Activated CD8-positive, alpha-beta memory T cell treated with anti-CD3 and anti-CD28 coated beads, Interleukin-2, amount 10 ng/mL, durations not matched to agents 7 days and 5 days (primary cell): ENCODE measurements around the gene RRP1B. TPM values are rescaled to one million over a fixed set of nuclear protein-coding genes. Genes with fewer than 3 reads are reported as not detected.
"Not testable (repeated sequence)": the region's sequence is repeated elsewhere in the genome, so short reads cannot be mapped to it uniquely, and the experiment has no call there.

Source experiments
- ATAC-seq: fragments of 150-1000 bp; cut with Tn5 transposase; one replicate; pipeline ENCODE4 v1.10.0; 2021; ENCODE audit warnings: moderate library complexity
- CTCF ChIA-PET: fragments of 350-600 bp; sonication (Branson Sonifier 250); formaldehyde crosslinking; loops from one replicate; lab custom pipeline; 2021; ENCODE audit warnings: antibody characterized with exemption; lab: Charles Lee
- DNase-seq: peaks from one replicate; pipeline ENCODE4 v3.0.0-alpha.2; 2020
- H3K27ac Mint-ChIP-seq: one replicate; pipeline ENCODE4 v1.8.0; 2021; ENCODE audit warnings: mild to moderate bottlenecking, mixed read lengths
- H3K27me3 Mint-ChIP-seq: one replicate; pipeline ENCODE4 v1.8.0; 2021; ENCODE audit warnings: mixed read lengths
- H3K36me3 Mint-ChIP-seq: one replicate; pipeline ENCODE4 v1.8.0; 2021; ENCODE audit warnings: mild to moderate bottlenecking, mixed read lengths
- H3K4me1 Mint-ChIP-seq: one replicate; pipeline ENCODE4 v1.8.0; 2021; ENCODE audit warnings: mixed read lengths
- H3K4me3 Mint-ChIP-seq: one replicate; pipeline ENCODE4 v1.8.0; 2021; ENCODE audit warnings: mild to moderate bottlenecking, moderate library complexity, mixed read lengths
- H3K9me3 Mint-ChIP-seq: one replicate; pipeline ENCODE4 v1.8.0; 2022; ENCODE audit warnings: low read depth, mixed read lengths
- total RNA-seq, 2 experiments: library from RNA; stranded (reverse); gene quantifications; one replicate each; pipeline ENCODE4 v1.2.3, GENCODE V29; 2021

RRP1B gene
- total RNA-seq, 2 experiments from 2014 or later, result 49.1 to 50.4 TPM

GRCh38 chr21:43699933-43700599, 40.7 kb downstream of the RRP1B start:
- DNase-seq, result no peak
- Mint-ChIP-seq H3K36me3 (peaks cover 7% of the 10 kb centered on the region), H3K27me3 (peaks cover 2% of the 10 kb centered on the region), H3K4me3 (no peak overlapping the region), H3K9me3 (no peaks in the 10 kb centered on the region), H3K4me1 (peaks cover 29% of the 10 kb centered on the region), H3K27ac (no peak overlapping the region)
- ATAC-seq, result no peak
- CTCF ChIA-PET, result interaction anchor here (1.5 kb wide), 1 partner anchor 25 kb away, joined by 4 read pairs; no protein-coding TSS in a partner anchor

GRCh38 chr21:43701936-43702784, 42.8 kb downstream of the RRP1B start:
- H3K27me3 Mint-ChIP-seq, result peaks cover 2% of the 10 kb centered on the region
- no peaks in the 10 kb centered on the region for H3K36me3 Mint-ChIP-seq
- H3K9me3 Mint-ChIP-seq, result no peaks in the 10 kb centered on the region
- ATAC-seq, result no peak
- no peak overlapping the region for H3K27ac Mint-ChIP-seq
- CTCF ChIA-PET, result no interaction called here
- H3K4me1 Mint-ChIP-seq, result peaks cover 35% of the 10 kb centered on the region
- no peak overlapping the region for H3K4me3 Mint-ChIP-seq
- no peak for DNase-seq

- peaks cover 38% of the 10 kb centered on the region for H3K4me1 Mint-ChIP-seq
- H3K4me3 Mint-ChIP-seq, result peak overlapping the region; percentile 38
- ATAC-seq (no peak), DNase-seq (no peak)
- H3K36me3 Mint-ChIP-seq, result no peaks in the 10 kb centered on the region
- H3K27ac Mint-ChIP-seq, result no peak overlapping the region
- peaks cover 2% of the 10 kb centered on the region for H3K27me3 Mint-ChIP-seq
- CTCF ChIA-PET, result interaction anchor here (1.6 kb wide), 1 partner anchor 87 kb away, joined by 3 read pairs; no protein-coding TSS in a partner anchor
- H3K9me3 Mint-ChIP-seq, result no peaks in the 10 kb centered on the region
Observed at GRCh38 chr21:43702785-43703034, 43.4 kb downstream of the RRP1B start.

- H3K9me3 Mint-ChIP-seq, result no peaks in the 10 kb centered on the region
- peak overlapping the region; percentile 38 for H3K4me3 Mint-ChIP-seq
- DNase-seq (peak; percentile 67), ATAC-seq (no peak)
- H3K27me3 Mint-ChIP-seq, result peaks cover 2% of the 10 kb centered on the region
- no peaks in the 10 kb centered on the region for H3K36me3 Mint-ChIP-seq
- peaks cover 38% of the 10 kb centered on the region for H3K4me1 Mint-ChIP-seq
- CTCF ChIA-PET, result interaction anchor here (1.6 kb wide), 1 partner anchor 87 kb away, joined by 3 read pairs; no protein-coding TSS in a partner anchor
- no peak overlapping the region for H3K27ac Mint-ChIP-seq
Observed at GRCh38 chr21:43703035-43703880, 43.9 kb downstream of the RRP1B start.

GRCh38 chr21:43707462-43707861, 48.1 kb downstream of the RRP1B start:
- CTCF ChIA-PET, result interaction anchor here (2.2 kb wide), 1 partner anchor 21 kb away, joined by 5 read pairs; no protein-coding TSS in a partner anchor
- Mint-ChIP-seq H3K4me1 (peaks cover 21% of the 10 kb centered on the region), H3K36me3 (no peaks in the 10 kb centered on the region), H3K9me3 (no peaks in the 10 kb centered on the region), H3K27ac (no peak overlapping the region), H3K27me3 (peaks cover 15% of the 10 kb centered on the region), H3K4me3 (no peak overlapping the region)
- no peak for ATAC-seq
- DNase-seq, result no peak

- CTCF ChIA-PET, result no interaction called here
- ATAC-seq (no peak), DNase-seq (no peak)
- Mint-ChIP-seq H3K27ac (no peak overlapping the region), H3K4me1 (peaks cover 9% of the 10 kb centered on the region), H3K4me3 (no peak overlapping the region), H3K36me3 (no peaks in the 10 kb centered on the region), H3K27me3 (peaks cover 20% of the 10 kb centered on the region), H3K9me3 (no peaks in the 10 kb centered on the region)
Observed at GRCh38 chr21:43708745-43709381, 49.5 kb downstream of the RRP1B start.

- no peak for ATAC-seq
- Mint-ChIP-seq H3K27ac (no peak overlapping the region), H3K9me3 (no peaks in the 10 kb centered on the region), H3K4me3 (no peak overlapping the region), H3K36me3 (no peaks in the 10 kb centered on the region), H3K4me1 (peaks cover 8% of the 10 kb centered on the region), H3K27me3 (peaks cover 34% of the 10 kb centered on the region)
- CTCF ChIA-PET, result no interaction called here
- no peak for DNase-seq
Observed at GRCh38 chr21:43712268-43712942, 53.0 kb downstream of the RRP1B start.

GRCh38 chr21:43713123-43713522, 53.8 kb downstream of the RRP1B start:
- ATAC-seq, CTCF ChIA-PET, H3K27ac Mint-ChIP-seq, DNase-seq, H3K4me3 Mint-ChIP-seq, H3K4me1 Mint-ChIP-seq, H3K9me3 Mint-ChIP-seq, H3K36me3 Mint-ChIP-seq: not testable (repeated sequence)
- H3K27me3 Mint-ChIP-seq, result peaks cover 39% of the 10 kb centered on the region

GRCh38 chr21:43716376-43717165, 57.2 kb downstream of the RRP1B start:
- no peak overlapping the region for H3K27ac Mint-ChIP-seq
- ATAC-seq (no peak), DNase-seq (no peak)
- no peaks in the 10 kb centered on the region for H3K9me3 Mint-ChIP-seq
- H3K36me3 Mint-ChIP-seq, result peaks cover 2% of the 10 kb centered on the region
- CTCF ChIA-PET, result interaction anchor here (0.5 kb wide), 1 partner anchor 788 kb away, joined by 3 read pairs; no protein-coding TSS in a partner anchor
- H3K27me3 Mint-ChIP-seq, result peaks cover 31% of the 10 kb centered on the region
- H3K4me3 Mint-ChIP-seq, result no peak overlapping the region
- peaks cover 25% of the 10 kb centered on the region for H3K4me1 Mint-ChIP-seq

- ATAC-seq (no peak), DNase-seq (no peak)
- Mint-ChIP-seq H3K27ac (no peak overlapping the region), H3K9me3 (no peaks in the 10 kb centered on the region), H3K4me3 (peak overlapping the region; percentile 64), H3K4me1 (peaks cover 28% of the 10 kb centered on the region), H3K36me3 (peaks cover 2% of the 10 kb centered on the region), H3K27me3 (peaks cover 29% of the 10 kb centered on the region)
- CTCF ChIA-PET, result interaction anchor here (0.5 to 1.2 kb wide), 2 partner anchors 11 to 789 kb away, joined by 3 read pairs; no protein-coding TSS in a partner anchor
Observed at GRCh38 chr21:43717166-43717853, 58.0 kb downstream of the RRP1B start.
